HepG2 (cell line): Measurements from ENCODE around the gene KRTAP12-4. TPM values are rescaled to one million over a fixed set of nuclear protein-coding genes. Genes with fewer than 3 reads are reported as not detected.

ENCODE experiments used
- HDAC1 ChIP-seq: sonication (generic); formaldehyde crosslinking; IDR thresholded peaks from 2 replicates; pipeline ENCODE4 v1.5.1; 2020; ENCODE audit warnings: mild to moderate bottlenecking, missing genetic modification reagents
- MXD4 ChIP-seq: IDR thresholded peaks from 2 replicates; pipeline ENCODE4 v1.6.1; 2016; ENCODE audit warnings: mild to moderate bottlenecking, missing biosample characterization, missing genetic modification reagents
- MYC ChIP-seq: sonication (generic); formaldehyde crosslinking; IDR thresholded peaks from 2 replicates; pipeline ENCODE4 v1.9.0; 2021; ENCODE audit warnings: missing genetic modification reagents, borderline replicate concordance
- RARG ChIP-seq: sonication (generic); formaldehyde crosslinking; IDR thresholded peaks from 2 replicates; pipeline ENCODE4 v1.4.0; 2020; ENCODE audit warnings: low read depth, mild to moderate bottlenecking, missing genetic modification reagents
- RFXANK ChIP-seq: IDR thresholded peaks from 2 replicates; pipeline ENCODE4 v1.6.1; 2016
- TBP ChIP-seq: sonication (generic); formaldehyde crosslinking; IDR thresholded peaks from 2 replicates; pipeline ENCODE4 v1.5.0; 2020; ENCODE audit warnings: missing genetic modification reagents
- ZNF333 ChIP-seq: sonication (generic); formaldehyde crosslinking; IDR thresholded peaks from 2 replicates; pipeline ENCODE4 v1.4.0; 2020; ENCODE audit warnings: mild to moderate bottlenecking, missing genetic modification reagents, borderline replicate concordance
- ZNF543 ChIP-seq: sonication (generic); formaldehyde crosslinking; IDR thresholded peaks from 2 replicates; pipeline ENCODE4 v1.4.0; 2020; ENCODE audit warnings: mild to moderate bottlenecking, missing genetic modification reagents
- ZSCAN9 ChIP-seq: IDR thresholded peaks from 2 replicates; pipeline ENCODE4 v1.6.1; 2016; ENCODE audit warnings: borderline replicate concordance
- polyA plus RNA-seq, 8 experiments: library from polyadenylated mRNA; depleted of rRNA in 3 of 8; stranded (reverse) in 7 of 8; unstranded in 1 of 8; fragments of >200 nt; fragmentation: Illumina TruSeq in 4 of 8; extraction: Trizol in 4 of 8; gene quantifications; 2 replicates each; pipeline versions ENCODE4 v1.2.1 to v1.2.3, GENCODE V29; 2011 to 2016; ENCODE audit warnings: low read depth in 4 of 8, missing spikeins in 1 of 8, mixed read lengths in 1 of 8; ENCODE audit not compliant: insufficient read depth in 1 of 8
- total RNA-seq, 5 experiments: library from RNA; depleted of rRNA; stranded (reverse); fragments of >200 nt; fragmentation: Illumina TruSeq; extraction: Trizol; gene quantifications; 2 replicates each; pipeline ENCODE4 v1.2.3, GENCODE V29; 2016; ENCODE audit warnings: low read depth in 1 of 5
- TF ChIP-seq, protein P1 (sequence below): sonication (generic); formaldehyde crosslinking; IDR thresholded peaks from 2 replicates; pipeline ENCODE4 v1.5.0; 2020; ENCODE audit warnings: mild to moderate bottlenecking, missing genetic modification reagents, moderate library complexity
- TF ChIP-seq, protein P2 (sequence below): sonication (generic); formaldehyde crosslinking; IDR thresholded peaks from 2 replicates; pipeline ENCODE4 v1.5.1; 2020; ENCODE audit warnings: mild to moderate bottlenecking, missing genetic modification reagents, borderline replicate concordance
- TF ChIP-seq, protein P3 (sequence below): sonication (generic); formaldehyde crosslinking; IDR thresholded peaks from 2 replicates; pipeline ENCODE4 v1.4.0; 2020; ENCODE audit warnings: mild to moderate bottlenecking, missing genetic modification reagents

The KRTAP12-4 gene
- total and polyA plus RNA-seq, 2 of the 13 experiments (the other 11 are each of a cell fraction or from before 2014, with no cell fraction given), result not detected

DNA sequence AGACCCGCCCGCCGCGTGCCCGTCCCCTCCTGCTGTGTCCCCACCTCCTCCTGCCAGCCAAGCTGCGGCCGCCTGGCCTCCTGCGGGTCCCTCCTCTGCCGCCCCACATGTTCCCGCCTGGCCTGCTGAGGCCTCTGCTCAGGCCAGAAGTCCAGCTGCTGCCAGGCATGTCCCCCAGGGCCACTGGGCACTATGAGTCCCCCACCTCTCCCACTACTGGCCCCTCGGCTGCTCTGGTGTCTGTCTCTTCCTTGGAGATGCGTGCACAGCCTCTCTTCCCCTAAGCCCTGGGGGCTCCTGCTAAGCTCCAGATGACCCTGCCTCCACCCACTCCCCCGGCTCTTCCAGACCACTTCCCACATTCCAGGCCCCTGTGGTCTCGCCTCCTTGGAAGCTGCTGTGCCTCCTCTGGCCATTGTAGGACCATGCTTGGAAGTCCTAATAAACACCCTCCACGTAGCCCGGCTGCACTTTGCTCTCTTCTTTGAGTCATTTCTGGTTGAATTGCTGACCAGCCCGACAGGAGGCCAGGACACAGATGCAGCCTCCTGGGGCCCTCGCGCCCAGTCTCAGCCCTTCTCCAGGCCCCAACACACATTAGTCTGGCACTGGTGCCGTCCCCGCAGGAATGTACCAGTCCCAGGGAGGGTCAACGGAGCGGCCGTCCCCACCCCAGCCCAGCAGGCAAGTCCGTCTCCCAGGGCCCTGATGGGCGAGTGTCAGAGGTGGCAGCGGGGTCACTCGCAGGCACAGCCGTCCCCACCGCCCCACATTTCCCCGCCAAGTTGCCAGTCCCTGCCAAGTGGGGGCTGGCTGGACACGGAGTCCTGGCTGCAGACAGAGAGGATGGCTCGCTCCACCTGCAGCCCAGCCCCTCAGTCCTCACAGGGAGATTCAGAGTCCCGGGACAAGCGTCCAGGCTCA lies 43.6 kb upstream of the KRTAP12-4 start (continued):
- TF ChIP-seq, protein P1, sequence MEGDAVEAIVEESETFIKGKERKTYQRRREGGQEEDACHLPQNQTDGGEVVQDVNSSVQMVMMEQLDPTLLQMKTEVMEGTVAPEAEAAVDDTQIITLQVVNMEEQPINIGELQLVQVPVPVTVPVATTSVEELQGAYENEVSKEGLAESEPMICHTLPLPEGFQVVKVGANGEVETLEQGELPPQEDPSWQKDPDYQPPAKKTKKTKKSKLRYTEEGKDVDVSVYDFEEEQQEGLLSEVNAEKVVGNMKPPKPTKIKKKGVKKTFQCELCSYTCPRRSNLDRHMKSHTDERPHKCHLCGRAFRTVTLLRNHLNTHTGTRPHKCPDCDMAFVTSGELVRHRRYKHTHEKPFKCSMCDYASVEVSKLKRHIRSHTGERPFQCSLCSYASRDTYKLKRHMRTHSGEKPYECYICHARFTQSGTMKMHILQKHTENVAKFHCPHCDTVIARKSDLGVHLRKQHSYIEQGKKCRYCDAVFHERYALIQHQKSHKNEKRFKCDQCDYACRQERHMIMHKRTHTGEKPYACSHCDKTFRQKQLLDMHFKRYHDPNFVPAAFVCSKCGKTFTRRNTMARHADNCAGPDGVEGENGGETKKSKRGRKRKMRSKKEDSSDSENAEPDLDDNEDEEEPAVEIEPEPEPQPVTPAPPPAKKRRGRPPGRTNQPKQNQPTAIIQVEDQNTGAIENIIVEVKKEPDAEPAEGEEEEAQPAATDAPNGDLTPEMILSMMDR (CRISPR knock-in tag), result peak; percentile 15; the same call in 1 of the 2 replicates
- TF ChIP-seq, protein P2, sequence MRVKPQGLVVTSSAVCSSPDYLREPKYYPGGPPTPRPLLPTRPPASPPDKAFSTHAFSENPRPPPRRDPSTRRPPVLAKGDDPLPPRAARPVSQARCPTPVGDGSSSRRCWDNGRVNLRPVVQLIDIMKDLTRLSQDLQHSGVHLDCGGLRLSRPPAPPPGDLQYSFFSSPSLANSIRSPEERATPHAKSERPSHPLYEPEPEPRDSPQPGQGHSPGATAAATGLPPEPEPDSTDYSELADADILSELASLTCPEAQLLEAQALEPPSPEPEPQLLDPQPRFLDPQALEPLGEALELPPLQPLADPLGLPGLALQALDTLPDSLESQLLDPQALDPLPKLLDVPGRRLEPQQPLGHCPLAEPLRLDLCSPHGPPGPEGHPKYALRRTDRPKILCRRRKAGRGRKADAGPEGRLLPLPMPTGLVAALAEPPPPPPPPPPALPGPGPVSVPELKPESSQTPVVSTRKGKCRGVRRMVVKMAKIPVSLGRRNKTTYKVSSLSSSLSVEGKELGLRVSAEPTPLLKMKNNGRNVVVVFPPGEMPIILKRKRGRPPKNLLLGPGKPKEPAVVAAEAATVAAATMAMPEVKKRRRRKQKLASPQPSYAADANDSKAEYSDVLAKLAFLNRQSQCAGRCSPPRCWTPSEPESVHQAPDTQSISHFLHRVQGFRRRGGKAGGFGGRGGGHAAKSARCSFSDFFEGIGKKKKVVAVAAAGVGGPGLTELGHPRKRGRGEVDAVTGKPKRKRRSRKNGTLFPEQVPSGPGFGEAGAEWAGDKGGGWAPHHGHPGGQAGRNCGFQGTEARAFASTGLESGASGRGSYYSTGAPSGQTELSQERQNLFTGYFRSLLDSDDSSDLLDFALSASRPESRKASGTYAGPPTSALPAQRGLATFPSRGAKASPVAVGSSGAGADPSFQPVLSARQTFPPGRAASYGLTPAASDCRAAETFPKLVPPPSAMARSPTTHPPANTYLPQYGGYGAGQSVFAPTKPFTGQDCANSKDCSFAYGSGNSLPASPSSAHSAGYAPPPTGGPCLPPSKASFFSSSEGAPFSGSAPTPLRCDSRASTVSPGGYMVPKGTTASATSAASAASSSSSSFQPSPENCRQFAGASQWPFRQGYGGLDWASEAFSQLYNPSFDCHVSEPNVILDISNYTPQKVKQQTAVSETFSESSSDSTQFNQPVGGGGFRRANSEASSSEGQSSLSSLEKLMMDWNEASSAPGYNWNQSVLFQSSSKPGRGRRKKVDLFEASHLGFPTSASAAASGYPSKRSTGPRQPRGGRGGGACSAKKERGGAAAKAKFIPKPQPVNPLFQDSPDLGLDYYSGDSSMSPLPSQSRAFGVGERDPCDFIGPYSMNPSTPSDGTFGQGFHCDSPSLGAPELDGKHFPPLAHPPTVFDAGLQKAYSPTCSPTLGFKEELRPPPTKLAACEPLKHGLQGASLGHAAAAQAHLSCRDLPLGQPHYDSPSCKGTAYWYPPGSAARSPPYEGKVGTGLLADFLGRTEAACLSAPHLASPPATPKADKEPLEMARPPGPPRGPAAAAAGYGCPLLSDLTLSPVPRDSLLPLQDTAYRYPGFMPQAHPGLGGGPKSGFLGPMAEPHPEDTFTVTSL (CRISPR knock-in tag), result 0 out of 2 replicates have a peak, but pooled peaks have one; percentile 17
- TF ChIP-seq HDAC1 (CRISPR knock-in tag) (peak; percentile 49), MYC (CRISPR knock-in tag) (peak; percentile 15; the same call in 1 of the 2 replicates), RARG (CRISPR knock-in tag) (no peak), RFXANK (no peak), TBP (CRISPR knock-in tag) (0 out of 2 replicates have a peak, but pooled peaks have one; percentile 0), MXD4 (peak; percentile 59; the same call in 1 of the 2 replicates), ZNF543 (CRISPR knock-in tag) (peak; percentile 95; the same call in 1 of the 2 replicates), ZSCAN9 (CRISPR knock-in tag) (no peak), ZNF333 (CRISPR knock-in tag) (0 out of 2 replicates have a peak, but pooled peaks have one; percentile 6)
- TF ChIP-seq, protein P3, sequence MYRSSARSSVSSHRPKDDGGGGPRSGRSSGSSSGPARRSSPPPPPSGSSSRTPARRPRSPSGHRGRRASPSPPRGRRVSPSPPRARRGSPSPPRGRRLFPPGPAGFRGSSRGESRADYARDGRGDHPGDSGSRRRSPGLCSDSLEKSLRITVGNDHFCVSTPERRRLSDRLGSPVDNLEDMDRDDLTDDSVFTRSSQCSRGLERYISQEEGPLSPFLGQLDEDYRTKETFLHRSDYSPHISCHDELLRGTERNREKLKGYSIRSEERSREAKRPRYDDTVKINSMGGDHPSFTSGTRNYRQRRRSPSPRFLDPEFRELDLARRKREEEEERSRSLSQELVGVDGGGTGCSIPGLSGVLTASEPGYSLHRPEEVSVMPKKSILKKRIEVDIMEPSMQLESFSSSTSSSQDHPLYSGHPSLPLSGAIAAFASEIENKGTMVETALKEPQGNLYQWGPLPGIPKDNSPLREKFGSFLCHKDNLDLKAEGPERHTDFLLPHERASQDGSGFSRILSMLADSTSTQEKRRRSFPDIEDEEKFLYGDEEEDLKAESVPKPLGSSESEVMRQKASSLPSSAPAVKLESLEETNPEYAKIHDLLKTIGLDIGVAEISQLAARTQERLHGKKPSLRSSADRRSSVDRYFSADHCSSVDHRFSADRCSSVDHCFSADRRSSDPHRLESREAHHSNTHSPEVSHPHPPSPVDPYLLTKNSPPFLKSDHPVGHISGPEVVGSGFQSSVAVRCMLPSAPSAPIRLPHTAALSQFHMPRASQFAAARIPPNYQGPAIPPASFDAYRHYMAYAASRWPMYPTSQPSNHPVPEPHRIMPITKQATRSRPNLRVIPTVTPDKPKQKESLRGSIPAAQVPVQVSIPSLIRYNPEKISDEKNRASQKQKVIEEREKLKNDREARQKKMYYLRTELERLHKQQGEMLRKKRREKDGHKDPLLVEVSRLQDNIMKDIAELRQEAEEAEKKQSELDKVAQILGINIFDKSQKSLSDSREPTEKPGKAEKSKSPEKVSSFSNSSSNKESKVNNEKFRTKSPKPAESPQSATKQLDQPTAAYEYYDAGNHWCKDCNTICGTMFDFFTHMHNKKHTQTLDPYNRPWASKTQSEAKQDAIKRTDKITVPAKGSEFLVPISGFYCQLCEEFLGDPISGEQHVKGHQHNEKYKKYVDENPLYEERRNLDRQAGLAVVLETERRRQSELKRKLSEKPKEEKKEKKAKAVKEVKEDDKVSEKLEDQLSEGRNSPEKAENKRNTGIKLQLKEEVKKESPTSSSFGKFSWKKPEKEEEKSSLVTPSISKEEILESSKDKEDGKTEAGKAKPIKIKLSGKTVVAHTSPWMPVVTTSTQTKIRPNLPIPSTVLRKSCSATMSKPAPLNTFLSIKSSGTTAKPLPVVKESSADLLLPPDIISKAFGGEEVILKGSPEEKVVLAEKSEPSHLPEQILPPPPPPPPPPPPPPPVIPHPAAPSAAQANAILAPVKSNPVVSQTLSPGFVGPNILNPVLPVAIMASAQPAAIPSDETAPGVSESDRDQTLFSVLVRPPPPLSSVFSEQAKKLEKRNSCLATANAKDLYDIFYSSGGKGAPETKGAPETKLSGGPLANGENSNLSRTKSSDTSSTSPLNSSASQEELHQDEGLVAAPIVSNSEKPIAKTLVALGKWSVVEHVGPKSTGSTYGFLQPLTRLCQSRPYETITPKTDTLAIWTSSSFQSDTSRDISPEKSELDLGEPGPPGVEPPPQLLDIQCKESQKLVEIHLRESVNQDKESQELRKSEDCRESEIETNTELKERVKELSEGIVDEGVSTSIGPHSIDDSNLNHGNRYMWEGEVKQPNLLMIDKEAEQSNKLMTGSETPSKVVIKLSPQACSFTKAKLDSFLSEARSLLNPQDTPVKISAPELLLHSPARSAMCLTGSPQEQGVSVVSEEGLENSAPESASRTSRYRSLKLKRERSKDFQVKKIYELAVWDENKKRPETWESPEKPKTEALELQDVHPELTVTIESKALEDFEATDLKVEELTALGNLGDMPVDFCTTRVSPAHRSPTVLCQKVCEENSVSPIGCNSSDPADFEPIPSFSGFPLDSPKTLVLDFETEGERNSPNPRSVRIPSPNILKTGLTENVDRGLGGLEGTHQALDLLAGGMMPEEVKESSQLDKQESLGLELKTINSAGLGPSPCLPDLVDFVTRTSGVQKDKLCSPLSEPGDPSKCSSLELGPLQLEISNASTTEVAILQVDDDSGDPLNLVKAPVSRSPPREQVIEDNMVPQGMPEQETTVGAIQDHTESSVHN, result 0 out of 2 replicates have a peak, but pooled peaks have one; percentile 70
